Omental fat pad (tissue), 4 donors: Measurements from ENCODE around the gene GFI1. TPM values are rescaled to one million over a fixed set of nuclear protein-coding genes. Genes with fewer than 3 reads are reported as not detected.

Experiments used
- ATAC-seq: fragments of 150-250 bp; one replicate; pipeline ENCODE4 v1.9.1; 2016; ENCODE audit warnings: mild to moderate bottlenecking, moderate library complexity; ENCODE audit not compliant: low FRiP score
- DNase-seq: peaks from one replicate; pipeline ENCODE4 v3.0.0-alpha.2; 2019; ENCODE audit warnings: low spot score
- total RNA-seq, 4 donors: library from RNA; depleted of rRNA; stranded (reverse); fragments of >200 nt; gene quantifications; one replicate each; pipeline ENCODE4 v1.1.0, GENCODE V29; 2016
- TF ChIP-seq, protein P1 (sequence below), 3 donors: fragments of 450-650 bp; IDR thresholded peaks; one replicate each; pipeline ENCODE4 v1.5.1; 2016 to 2017; ENCODE audit warnings: antibody characterized with exemption in 3 of 3, mild to moderate bottlenecking in 3 of 3, moderate library complexity in 2 of 3

GFI1 gene
- total RNA-seq, 4 donors from 2014 or later, result 0.93 to 2.9 (median 1.4) TPM

DNA sequence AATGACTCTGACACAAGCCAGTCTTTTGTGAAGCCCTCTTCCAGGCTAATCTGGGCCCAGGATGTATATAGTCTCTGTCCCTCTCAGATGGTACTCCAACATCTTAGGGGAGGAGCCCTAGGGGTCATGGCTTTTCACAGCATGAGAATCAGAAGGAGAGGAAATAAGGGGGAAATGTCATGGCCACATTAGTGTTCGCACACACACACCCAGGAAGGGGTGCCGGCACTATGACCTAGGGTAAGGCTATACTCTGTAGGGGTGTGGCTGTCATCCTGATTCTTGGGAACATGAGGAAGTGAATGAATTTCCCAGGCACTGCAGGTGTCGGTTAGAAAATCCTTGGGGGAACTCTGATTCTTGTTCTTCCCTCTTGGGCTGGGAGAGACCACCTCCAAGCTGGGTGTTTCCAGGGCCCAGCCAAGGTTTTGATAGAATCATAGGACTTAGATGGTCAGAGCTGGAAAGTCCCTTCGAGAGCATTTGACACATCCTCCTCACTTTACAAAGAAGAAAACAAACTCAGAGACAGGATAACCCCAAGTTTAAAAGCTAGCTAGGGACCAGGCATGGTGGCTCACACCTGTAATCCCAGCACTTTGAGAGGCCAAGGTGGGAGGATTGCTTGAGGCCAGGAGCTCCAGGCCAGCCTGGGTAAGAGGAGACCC, 22.0 kb downstream of the GFI1 start:
- TF ChIP-seq, protein P1, sequence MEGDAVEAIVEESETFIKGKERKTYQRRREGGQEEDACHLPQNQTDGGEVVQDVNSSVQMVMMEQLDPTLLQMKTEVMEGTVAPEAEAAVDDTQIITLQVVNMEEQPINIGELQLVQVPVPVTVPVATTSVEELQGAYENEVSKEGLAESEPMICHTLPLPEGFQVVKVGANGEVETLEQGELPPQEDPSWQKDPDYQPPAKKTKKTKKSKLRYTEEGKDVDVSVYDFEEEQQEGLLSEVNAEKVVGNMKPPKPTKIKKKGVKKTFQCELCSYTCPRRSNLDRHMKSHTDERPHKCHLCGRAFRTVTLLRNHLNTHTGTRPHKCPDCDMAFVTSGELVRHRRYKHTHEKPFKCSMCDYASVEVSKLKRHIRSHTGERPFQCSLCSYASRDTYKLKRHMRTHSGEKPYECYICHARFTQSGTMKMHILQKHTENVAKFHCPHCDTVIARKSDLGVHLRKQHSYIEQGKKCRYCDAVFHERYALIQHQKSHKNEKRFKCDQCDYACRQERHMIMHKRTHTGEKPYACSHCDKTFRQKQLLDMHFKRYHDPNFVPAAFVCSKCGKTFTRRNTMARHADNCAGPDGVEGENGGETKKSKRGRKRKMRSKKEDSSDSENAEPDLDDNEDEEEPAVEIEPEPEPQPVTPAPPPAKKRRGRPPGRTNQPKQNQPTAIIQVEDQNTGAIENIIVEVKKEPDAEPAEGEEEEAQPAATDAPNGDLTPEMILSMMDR (IDR thresholded peaks at IDR 0.05), result no peak
- ATAC-seq (no peak), DNase-seq (no peak)

DNA sequence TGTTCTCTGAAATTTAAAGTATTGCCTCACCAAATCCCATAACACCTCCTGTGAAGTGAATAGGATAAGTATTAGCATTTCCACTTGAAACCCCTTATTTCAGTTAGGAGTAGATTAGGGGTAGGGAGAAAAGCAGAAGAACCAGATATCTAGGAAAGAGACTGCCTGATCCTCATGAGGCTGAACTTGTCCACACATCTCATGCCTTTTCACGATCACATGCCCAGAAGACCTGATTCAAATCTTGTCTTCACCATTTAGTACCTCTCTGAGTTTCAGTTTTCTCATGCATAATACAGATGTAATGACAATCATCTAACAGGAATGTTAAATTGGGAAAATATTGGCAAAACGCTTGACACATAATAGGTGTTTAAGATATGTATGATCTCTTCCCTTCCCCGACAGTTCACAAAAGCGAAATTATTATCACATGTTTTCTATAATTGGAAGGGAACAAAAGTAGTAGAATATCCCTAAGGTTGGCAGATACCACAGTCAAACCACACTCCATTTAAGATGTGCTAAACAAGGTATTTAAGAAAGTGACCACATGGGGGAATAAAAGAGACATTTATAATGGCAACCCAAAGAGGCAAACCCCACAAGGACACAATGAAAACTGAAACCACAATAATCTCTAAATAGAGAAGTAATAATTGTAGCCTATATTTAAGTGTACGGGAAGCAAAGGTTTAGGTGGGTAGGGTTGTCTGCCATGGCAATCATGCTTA, 25.2 kb downstream of the GFI1 start:
- TF ChIP-seq, protein P1 (IDR thresholded peaks at IDR 0.05), result no peak
- ATAC-seq, result no peak
- no peak for DNase-seq

DNA sequence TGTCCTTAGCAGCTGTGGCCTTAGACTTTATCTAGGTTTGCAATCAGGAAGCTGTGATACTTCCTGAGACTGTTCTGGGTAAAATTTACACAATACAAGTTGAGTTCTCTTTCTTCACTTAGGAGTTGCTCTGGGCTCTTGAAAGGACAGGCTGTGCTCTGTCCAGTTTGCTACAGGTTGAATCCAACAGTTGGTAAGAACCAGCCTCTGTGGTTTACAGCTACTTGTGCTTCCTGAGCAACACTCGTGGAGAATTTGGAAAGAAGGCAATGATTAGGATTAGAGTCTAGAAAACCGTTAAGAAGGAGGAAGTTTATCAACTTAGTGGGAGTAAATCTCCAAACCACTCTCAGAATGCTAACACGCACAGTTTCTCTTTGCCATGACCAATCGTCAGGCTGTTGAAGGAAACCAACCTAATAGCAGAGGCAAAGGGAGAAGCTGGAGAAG, 26.8 kb downstream of the GFI1 start:
- DNase-seq (no peak), ATAC-seq (no peak)
- TF ChIP-seq, protein P1 (IDR thresholded peaks at IDR 0.05), result no peak

DNA sequence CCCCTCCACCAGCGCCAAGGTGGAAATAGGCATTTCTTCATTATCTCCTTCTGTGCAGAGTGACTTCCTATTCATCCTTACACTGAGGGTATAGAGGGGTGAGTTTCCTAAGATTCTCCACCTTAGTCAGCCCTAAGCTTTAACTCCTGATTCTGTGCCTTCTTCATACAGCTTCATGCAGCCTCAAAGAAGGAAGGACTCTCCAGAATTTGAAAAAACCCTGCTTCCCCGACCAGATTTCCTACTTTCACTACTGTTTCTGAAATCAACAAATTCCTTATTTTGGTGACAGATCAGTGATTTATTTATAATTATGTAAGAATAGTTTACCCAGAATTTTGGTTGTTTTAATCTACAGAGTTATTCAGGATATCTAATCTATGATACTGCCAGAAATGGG, 28.6 kb downstream of the GFI1 start:
- TF ChIP-seq, protein P1 (IDR thresholded peaks at IDR 0.05), result no peak
- ATAC-seq, result no peak
- DNase-seq, result no peak

DNA sequence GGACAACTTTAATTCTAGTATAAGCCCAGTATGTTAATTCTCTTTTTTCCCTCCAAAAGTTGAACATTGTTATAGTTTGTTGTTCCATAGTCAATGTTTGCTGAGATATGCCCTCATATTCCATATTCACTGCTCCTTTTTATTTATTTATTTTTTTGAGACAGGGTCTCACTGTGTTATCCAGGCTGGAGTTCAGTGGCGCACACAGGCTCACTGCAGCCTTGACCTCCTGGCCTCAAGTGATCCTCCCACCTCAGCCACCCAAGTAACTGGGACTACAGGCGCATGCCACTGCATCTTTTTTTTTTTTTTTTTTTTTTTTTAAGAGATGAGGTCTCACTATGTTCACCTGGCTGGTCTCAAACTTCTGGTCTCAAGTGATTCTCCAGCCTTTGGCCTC, 38.7 kb downstream of the GFI1 start:
- ATAC-seq, result no peak
- DNase-seq, result no peak
- TF ChIP-seq, protein P1 (IDR thresholded peaks at IDR 0.05), result no peak

DNA sequence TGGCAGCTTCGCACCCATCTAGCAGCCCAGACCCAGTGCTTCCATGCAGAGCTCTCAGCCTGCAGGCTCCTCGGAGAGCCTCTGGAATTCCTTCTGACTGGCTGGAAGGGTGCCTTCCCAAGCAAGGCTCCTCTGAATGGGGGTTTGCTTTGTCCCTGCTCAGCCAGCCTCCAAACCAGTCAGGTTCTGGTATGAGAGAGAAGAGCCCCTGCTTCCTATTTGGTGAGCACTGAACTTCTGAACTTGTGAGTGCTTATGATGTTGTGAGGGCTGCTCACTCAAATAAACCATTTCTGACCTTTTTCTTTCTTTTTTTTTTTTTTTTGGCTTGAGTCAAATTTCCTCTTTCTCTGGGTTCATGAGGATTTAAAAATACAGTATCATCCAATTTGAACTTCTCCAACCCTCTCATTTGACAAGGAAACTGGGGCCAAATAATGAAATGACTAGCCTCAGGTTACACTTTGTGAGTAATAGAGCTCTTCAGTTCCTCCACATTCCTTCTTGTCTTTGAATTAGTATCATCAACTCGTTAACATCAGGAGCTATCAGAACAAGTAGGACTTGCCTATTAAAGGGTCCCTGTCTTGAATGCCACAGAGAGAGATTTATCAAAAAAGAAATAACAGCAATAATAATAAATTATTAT, 39.6 kb downstream of the GFI1 start:
- TF ChIP-seq, protein P1 (IDR thresholded peaks at IDR 0.05), result no peak
- ATAC-seq, result no peak
- no peak for DNase-seq
